Natural killer cell treated with Interleukin-12 subunit alpha and Interleukin-12 subunit beta and Interleukin-15 and Interleukin-18, amount 100 ng/mL, for 72 hours (primary cell): ENCODE data around the gene SPAG9. TPM values are rescaled to one million over a fixed set of nuclear protein-coding genes. Genes with fewer than 3 reads are reported as not detected.
A peak's percentile ranks its signal among the peaks of the same experiment; 100 is the strongest.

Experiments used
- ATAC-seq, 2 donors: fragments of 150-1000 bp; cut with Tn5 transposase in 1 of 2; sonication (Bioruptor Pico), chemical (Tn5 transposase) in 1 of 2; 2 replicates each; pipeline ENCODE4 v1.10.0; 2021
- DNase-seq: peaks from one replicate; pipeline ENCODE4 v3.0.0; 2022; ENCODE audit warnings: low spot score
- H3K27ac Mint-ChIP-seq, 2 donors: 1 replicate in 1 of 2; 2 replicates in 1 of 2; pipeline ENCODE4 v1.8.0; 2022; ENCODE audit warnings: mixed read lengths in 2 of 2, mild to moderate bottlenecking in 1 of 2, moderate library complexity in 1 of 2
- H3K27me3 Mint-ChIP-seq, 2 donors: 1 replicate in 1 of 2; 2 replicates in 1 of 2; pipeline ENCODE4 v1.8.0; 2022; ENCODE audit warnings: mixed read lengths in 2 of 2
- H3K36me3 Mint-ChIP-seq: one replicate; pipeline ENCODE4 v1.8.0; 2022; ENCODE audit warnings: mixed read lengths
- H3K4me1 Mint-ChIP-seq, 2 donors: 1 replicate in 1 of 2; 2 replicates in 1 of 2; pipeline ENCODE4 v1.8.0; 2022; ENCODE audit warnings: low read depth in 2 of 2, mixed read lengths in 2 of 2, mild to moderate bottlenecking in 1 of 2
- H3K4me3 Mint-ChIP-seq: one replicate; pipeline ENCODE4 v1.8.0; 2022; ENCODE audit warnings: mixed read lengths
- H3K9me3 Mint-ChIP-seq: 2 replicates; pipeline ENCODE4 v1.8.0; 2022; ENCODE audit warnings: mixed read lengths
- total RNA-seq, 2 donors: library from RNA; stranded (reverse); gene quantifications; one replicate each; pipeline ENCODE4 v1.2.3, GENCODE V29; 2022

SPAG9 gene
- total RNA-seq, 2 donors from 2014 or later, result 49.2 to 87.5 TPM

DNA sequence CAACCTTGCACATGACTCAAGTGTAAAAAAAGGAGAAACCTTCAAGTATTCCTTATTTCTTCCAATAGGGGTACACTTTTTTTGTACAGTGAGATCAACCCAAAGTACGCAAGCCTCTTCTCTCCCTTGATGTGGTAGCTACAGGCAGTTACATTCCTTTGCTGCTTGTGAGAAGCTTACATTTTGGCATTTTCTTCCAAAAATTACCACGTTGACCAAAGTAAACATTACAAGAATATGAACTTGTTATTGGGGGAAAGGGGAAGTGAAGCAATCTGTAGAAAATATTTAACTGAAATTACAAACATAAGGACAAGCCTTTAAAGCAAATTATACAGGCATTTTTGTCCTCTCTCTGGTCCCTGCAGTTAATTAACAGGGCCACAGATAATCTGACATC is 157.5 kb downstream of the SPAG9 start:
- H3K4me1 Mint-ChIP-seq, result peaks cover 0 to 11% of the 10 kb centered on the region in 2 donors
- peaks cover 6% of the 10 kb centered on the region for H3K36me3 Mint-ChIP-seq
- no peaks in the 10 kb centered on the region for H3K9me3 Mint-ChIP-seq
- ATAC-seq (no peak), DNase-seq (no peak)
- no peak overlapping the region for H3K27ac Mint-ChIP-seq
- no peak overlapping the region for H3K4me3 Mint-ChIP-seq
- H3K27me3 Mint-ChIP-seq, result no peaks in the 10 kb centered on the region

DNA sequence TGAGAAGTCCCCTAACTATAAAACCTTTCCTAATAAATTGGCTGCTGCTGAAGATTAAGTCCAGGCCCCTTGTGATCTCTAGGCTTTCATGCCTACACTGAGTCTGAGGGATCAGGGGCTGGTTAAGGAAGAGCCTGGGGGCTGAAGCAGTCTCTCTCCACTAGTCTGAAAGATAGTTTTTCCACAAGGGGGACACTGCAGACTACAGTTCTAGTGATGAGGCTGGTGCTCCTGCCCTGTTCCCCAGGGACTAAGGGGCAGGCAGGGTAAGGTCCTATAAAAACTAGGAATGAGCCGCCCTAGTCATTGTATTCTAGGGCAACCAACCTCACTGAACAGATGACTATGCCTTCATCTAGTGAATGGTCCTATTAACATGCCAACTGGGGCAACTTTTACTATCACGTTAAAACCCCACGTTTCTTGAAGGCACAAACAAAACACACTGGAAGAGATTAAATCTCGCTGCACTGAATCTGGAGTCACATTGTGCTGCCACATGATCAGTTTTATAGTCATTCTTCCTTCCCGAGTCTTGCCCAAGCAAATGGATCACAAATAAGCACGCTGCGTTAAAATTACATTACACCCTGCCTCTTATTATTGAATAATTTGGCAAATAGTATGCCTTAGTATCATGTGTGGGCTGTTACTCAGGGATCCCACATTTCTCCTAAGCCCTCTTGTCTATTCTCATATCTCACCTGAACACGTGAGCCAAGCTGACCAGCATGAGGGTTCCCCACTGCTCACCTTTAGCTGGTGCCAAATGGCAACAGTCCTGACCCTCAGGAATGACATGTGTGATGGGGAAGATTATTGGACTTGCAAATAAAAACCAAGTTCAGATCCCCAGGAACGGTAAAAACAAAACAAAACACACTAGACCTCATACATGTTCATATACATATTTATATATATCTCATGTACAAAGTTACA is 159.1 kb downstream of the SPAG9 start:
- Mint-ChIP-seq H3K27ac (no peak overlapping the region), H3K27me3 (no peaks in the 10 kb centered on the region), H3K36me3 (peaks cover 6% of the 10 kb centered on the region), H3K4me1 (peaks cover 4 to 8% of the 10 kb centered on the region in 2 donors), H3K4me3 (no peak overlapping the region), H3K9me3 (no peaks in the 10 kb centered on the region)
- no peak for DNase-seq
- ATAC-seq, result no peak

DNA sequence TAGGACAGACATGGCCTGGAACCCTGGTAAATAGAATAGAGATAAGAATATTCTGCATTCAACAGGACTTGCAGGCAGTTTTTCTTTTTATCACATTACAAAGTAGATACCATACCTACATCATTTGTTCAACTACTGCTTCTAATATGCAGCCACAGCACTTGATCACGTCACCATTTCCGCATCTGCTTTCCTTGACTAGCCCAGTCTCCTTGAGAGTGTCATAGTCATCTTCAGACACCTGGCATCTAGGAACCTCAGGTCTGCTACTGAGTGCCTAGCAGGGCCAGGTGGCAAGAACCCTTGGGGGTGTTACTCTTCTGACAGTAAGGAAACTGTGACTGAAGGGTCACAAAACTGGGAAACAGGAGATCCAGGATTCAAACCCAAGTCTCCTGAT is 161.3 kb downstream of the SPAG9 start:
- Mint-ChIP-seq H3K36me3 (no peaks in the 10 kb centered on the region), H3K9me3 (no peaks in the 10 kb centered on the region), H3K4me3 (no peak overlapping the region), H3K4me1 (peaks cover 0 to 4% of the 10 kb centered on the region in 2 donors), H3K27ac (no peak overlapping the region), H3K27me3 (no peaks in the 10 kb centered on the region)
- ATAC-seq (no peak), DNase-seq (no peak)

GRCh38 chr17:50957600-50958575 is 162.8 kb downstream of the SPAG9 start:
- Mint-ChIP-seq H3K9me3 (no peaks in the 10 kb centered on the region), H3K27ac (no peak overlapping the region), H3K36me3 (no peaks in the 10 kb centered on the region), H3K4me1 (peaks cover 0 to 4% of the 10 kb centered on the region in 2 donors), H3K4me3 (no peak overlapping the region), H3K27me3 (no peaks in the 10 kb centered on the region)
- no peak for DNase-seq
- no peak for ATAC-seq

DNA sequence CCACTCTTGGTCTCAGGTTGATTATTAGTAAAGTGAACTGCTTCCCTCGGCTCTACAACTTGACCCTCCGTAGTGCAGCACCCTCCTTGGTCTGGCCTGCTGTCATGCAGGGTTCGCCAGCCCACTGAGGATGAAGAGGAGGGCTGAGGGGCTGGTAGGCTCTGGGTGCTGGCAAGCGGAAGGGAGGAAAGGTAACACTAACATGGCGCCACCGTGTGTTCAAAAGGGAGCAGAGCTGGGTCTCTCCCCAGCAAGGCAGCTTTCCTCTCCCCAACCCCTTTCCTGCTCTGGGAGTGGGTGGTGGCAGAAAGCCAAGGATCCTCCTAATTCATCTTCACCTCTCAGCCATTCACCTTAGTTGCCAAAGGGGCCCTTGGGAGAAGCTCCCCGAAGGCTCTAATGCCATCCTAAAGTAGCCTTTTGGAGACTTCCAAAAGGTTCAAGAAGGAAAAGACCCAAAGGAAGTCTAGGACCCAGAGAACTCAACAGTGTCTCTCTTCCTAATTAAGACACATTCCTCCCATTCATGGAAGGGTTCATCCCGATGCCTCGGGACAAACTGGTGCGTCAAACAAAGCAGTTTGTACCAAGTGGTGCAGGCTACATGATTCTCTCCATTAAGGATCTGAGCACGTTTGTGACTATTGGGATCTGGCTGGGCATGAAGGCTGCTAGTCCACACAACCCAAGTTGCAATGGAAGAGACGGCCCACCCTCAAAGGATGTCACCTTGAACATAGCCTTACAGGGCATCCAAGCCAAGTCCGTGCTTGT is 163.7 kb downstream of the SPAG9 start:
- ATAC-seq (peak; percentile 77 to 78), DNase-seq (no peak)
- Mint-ChIP-seq H3K4me1 (peaks cover 0 to 4% of the 10 kb centered on the region in 2 donors), H3K27me3 (peaks cover 0 to 2% of the 10 kb centered on the region in 2 donors), H3K4me3 (no peak overlapping the region), H3K9me3 (no peaks in the 10 kb centered on the region), H3K36me3 (no peaks in the 10 kb centered on the region), H3K27ac (no peak overlapping the region)

DNA sequence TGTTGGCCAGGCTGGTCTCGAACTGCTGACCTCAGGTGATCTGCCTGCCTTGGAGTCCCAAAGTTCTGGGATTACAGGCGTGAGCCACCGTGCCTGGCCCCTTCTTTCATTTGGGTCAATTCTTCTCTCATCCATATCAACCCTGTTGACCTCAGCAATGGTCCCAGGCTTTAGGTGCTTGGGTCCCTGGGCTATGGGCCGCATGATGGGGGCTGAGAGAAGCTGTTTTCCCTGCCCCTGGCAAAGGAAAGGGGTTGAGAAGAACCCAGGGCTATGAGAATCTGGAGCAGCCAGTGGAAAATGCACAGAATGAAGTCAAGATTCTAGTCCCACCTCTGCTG is 164.3 kb downstream of the SPAG9 start:
- Mint-ChIP-seq H3K27ac (no peak overlapping the region), H3K4me3 (no peak overlapping the region), H3K4me1 (peaks cover 0 to 4% of the 10 kb centered on the region in 2 donors), H3K36me3 (no peaks in the 10 kb centered on the region), H3K27me3 (peaks cover 0 to 2% of the 10 kb centered on the region in 2 donors), H3K9me3 (no peaks in the 10 kb centered on the region)
- DNase-seq, result no peak
- ATAC-seq, result no peak

- H3K4me1 Mint-ChIP-seq, result peaks cover 3 to 6% of the 10 kb centered on the region in 2 donors
- peaks cover 0 to 4% of the 10 kb centered on the region in 2 donors for H3K27me3 Mint-ChIP-seq
- no peaks in the 10 kb centered on the region for H3K36me3 Mint-ChIP-seq
- no peak overlapping the region for H3K27ac Mint-ChIP-seq
- no peak for ATAC-seq
- no peak overlapping the region for H3K4me3 Mint-ChIP-seq
- no peak for DNase-seq
- H3K9me3 Mint-ChIP-seq, result no peaks in the 10 kb centered on the region
These were observed 165.0 kb downstream of the SPAG9 start for GRCh38 chr17:50955667-50956120.

DNA sequence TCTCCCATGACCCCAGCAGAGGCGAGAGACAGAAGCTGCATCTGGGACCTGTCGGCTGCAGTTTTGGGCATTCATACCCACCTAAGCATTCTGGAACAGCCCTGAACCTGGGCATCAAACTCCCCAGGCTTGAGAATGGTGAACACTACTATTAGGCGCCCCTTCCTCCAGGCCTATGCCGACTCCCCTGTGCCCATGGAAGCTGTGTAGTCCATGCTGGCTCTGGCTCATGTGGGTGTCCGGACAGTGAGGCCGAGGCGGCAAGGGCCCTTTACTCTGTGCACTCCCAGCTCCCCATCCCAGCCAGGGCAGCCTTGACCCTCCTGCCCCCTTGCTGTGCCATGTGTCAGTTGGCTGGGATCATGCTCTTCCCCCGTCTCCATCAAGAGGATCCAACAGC is 165.5 kb downstream of the SPAG9 start:
- DNase-seq, result no peak
- H3K27ac Mint-ChIP-seq, result no peak overlapping the region

GRCh38 chr17:50954641-50955121 is 166.0 kb downstream of the SPAG9 start:
- H3K27ac Mint-ChIP-seq, result no peak overlapping the region

More for the DNA sequence above, 165.5 kb downstream of the SPAG9 start:
- Mint-ChIP-seq H3K27me3 (peaks cover 0 to 8% of the 10 kb centered on the region in 2 donors), H3K9me3 (no peaks in the 10 kb centered on the region), H3K4me3 (no peak overlapping the region), H3K36me3 (no peaks in the 10 kb centered on the region), H3K4me1 (peaks cover 8 to 10% of the 10 kb centered on the region in 2 donors)
- no peak for ATAC-seq

GRCh38 chr17:50953831-50954601 is 166.7 kb downstream of the SPAG9 start:
- H3K4me3 Mint-ChIP-seq, result no peak overlapping the region
- no peaks in the 10 kb centered on the region for H3K9me3 Mint-ChIP-seq
- peaks cover 9 to 10% of the 10 kb centered on the region in 2 donors for H3K4me1 Mint-ChIP-seq
- no peak for ATAC-seq
- peaks cover 0 to 8% of the 10 kb centered on the region in 2 donors for H3K27me3 Mint-ChIP-seq
- H3K27ac Mint-ChIP-seq, result no peak overlapping the region
- DNase-seq, result no peak
- H3K36me3 Mint-ChIP-seq, result no peaks in the 10 kb centered on the region

More at GRCh38 chr17:50954641-50955121, 166.0 kb downstream of the SPAG9 start:
- Mint-ChIP-seq H3K4me1 (peaks cover 9 to 10% of the 10 kb centered on the region in 2 donors), H3K9me3 (no peaks in the 10 kb centered on the region), H3K27me3 (peaks cover 0 to 8% of the 10 kb centered on the region in 2 donors), H3K4me3 (no peak overlapping the region), H3K36me3 (no peaks in the 10 kb centered on the region)
- ATAC-seq (peak in 1 of 2 donors; percentile 30), DNase-seq (no peak)

DNA sequence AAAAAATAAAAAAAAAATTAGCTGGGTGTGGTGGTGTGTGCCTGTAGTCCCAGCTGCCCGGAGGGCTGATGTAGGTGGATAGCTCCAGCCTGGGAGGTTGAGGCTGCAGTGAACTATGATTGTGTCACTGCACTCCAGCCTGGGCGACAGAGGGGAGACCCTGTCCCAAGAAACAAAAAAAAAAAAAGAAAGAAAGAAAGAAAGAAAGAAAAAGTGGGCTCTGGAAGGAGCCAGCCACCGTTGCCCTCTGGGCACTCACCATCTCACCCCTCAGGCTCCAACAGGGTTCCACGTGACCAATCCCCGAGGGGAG is 167.2 kb downstream of the SPAG9 start:
- Mint-ChIP-seq H3K4me3 (no peak overlapping the region), H3K9me3 (no peaks in the 10 kb centered on the region), H3K36me3 (no peaks in the 10 kb centered on the region), H3K27me3 (peaks cover 0 to 8% of the 10 kb centered on the region in 2 donors), H3K4me1 (peaks cover 9 to 10% of the 10 kb centered on the region in 2 donors), H3K27ac (no peak overlapping the region)
- DNase-seq (no peak), ATAC-seq (no peak)

DNA sequence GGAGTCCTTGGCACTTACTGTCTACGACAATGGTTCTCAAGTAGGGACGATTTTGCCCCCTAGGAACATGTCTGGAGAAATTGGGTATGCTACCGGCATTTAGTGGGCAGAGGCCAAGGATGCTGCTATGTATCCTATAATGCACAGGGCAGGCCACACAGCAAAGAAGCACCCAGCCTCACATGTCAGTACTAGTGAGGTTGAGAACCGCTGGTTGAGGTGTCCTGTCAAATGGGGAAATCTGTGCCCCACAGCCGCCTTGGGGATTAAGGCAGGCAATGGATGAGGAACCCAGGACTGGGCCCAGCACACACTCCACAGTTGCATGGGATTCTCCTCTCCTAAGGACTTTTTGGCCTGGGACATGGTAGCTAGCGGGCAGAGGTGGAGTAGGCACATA is 167.8 kb downstream of the SPAG9 start:
- Mint-ChIP-seq H3K27me3 (peaks cover 0 to 8% of the 10 kb centered on the region in 2 donors), H3K36me3 (no peaks in the 10 kb centered on the region), H3K4me1 (peaks cover 9 to 13% of the 10 kb centered on the region in 2 donors), H3K27ac (no peak overlapping the region), H3K9me3 (no peaks in the 10 kb centered on the region), H3K4me3 (no peak overlapping the region)
- no peak for ATAC-seq
- no peak for DNase-seq
